GM23338 (cell line): Measurements from ENCODE around the gene GDF7. TPM values are rescaled to one million over a fixed set of nuclear protein-coding genes. Genes with fewer than 3 reads are reported as not detected.

ENCODE experiments used
- ATAC-seq: fragments of 200-7000 bp; cut with Tn5 transposase; 3 replicates; pipeline ENCODE4 v1.9.1; 2020
- DNase-seq: peaks from one replicate; pipeline ENCODE4 v3.0.0-alpha.2; 2015; ENCODE audit warnings: low spot score
- H2AFZ ChIP-seq: fragments of 200-600 bp; sonication (generic); 2 replicates; pipeline ENCODE4 v1.8.0; 2016; ENCODE audit warnings: antibody characterized with exemption, mild to moderate bottlenecking, moderate library complexity
- H3F3A ChIP-seq: fragments of 200-600 bp; sonication (generic); replicated peaks from 2 replicates; pipeline ENCODE4 v1.8.0; 2017; ENCODE audit warnings: antibody characterized with exemption, mixed run types, low read depth
- H3K27ac ChIP-seq: fragments of 200-600 bp; sonication (generic); 2 replicates; pipeline ENCODE4 v1.6.1; 2016; ENCODE audit warnings: low read depth
- H3K27me3 ChIP-seq: fragments of 200-600 bp; sonication (generic); 2 replicates; pipeline ENCODE4 v1.8.0; 2016; ENCODE audit warnings: mild to moderate bottlenecking, mixed run types, moderate library complexity; ENCODE audit not compliant: insufficient read depth
- H3K36me3 ChIP-seq: fragments of 200-600 bp; sonication (generic); 2 replicates; pipeline ENCODE4 v1.8.0; 2016; ENCODE audit warnings: mild to moderate bottlenecking; ENCODE audit not compliant: insufficient read depth
- H3K4me1 ChIP-seq: fragments of 200-600 bp; sonication (generic); 2 replicates; pipeline ENCODE4 v1.8.0; 2016; ENCODE audit warnings: mild to moderate bottlenecking, moderate library complexity; ENCODE audit not compliant: insufficient read depth
- H3K4me2 ChIP-seq: fragments of 200-600 bp; sonication (generic); 2 replicates; pipeline ENCODE4 v1.7.1; 2017; ENCODE audit warnings: mixed run types
- H3K4me3 ChIP-seq: fragments of 200-600 bp; sonication (generic); 2 replicates; pipeline ENCODE4 v1.6.1; 2016; ENCODE audit warnings: mixed run types
- H3K79me2 ChIP-seq: fragments of 200-600 bp; sonication (generic); replicated peaks from 2 replicates; pipeline ENCODE4 v1.8.0; 2017; ENCODE audit warnings: mild to moderate bottlenecking; ENCODE audit not compliant: insufficient read depth
- H3K9me2 ChIP-seq: fragments of 200-600 bp; sonication (generic); 2 replicates; pipeline ENCODE4 v1.8.0; 2017; ENCODE audit not compliant: insufficient read depth
- H4K20me1 ChIP-seq: fragments of 200-600 bp; sonication (generic); replicated peaks from 2 replicates; pipeline ENCODE4 v1.8.0; 2017; ENCODE audit warnings: mild to moderate bottlenecking; ENCODE audit not compliant: insufficient read depth
- H3K27ac Mint-ChIP-seq: 2 replicates; pipeline ENCODE4 v1.8.0; 2020; ENCODE audit warnings: inconsistent platforms, mild to moderate bottlenecking, moderate library complexity, mixed read lengths
- H3K27me3 Mint-ChIP-seq: 3 replicates; pipeline ENCODE4 v1.8.0; 2022; ENCODE audit warnings: low read depth, mild to moderate bottlenecking, moderate library complexity, mixed read lengths, inconsistent platforms; ENCODE audit not compliant: insufficient read depth, poor library complexity
- H3K36me3 Mint-ChIP-seq: 3 replicates; pipeline ENCODE4 v1.8.0; 2021; ENCODE audit warnings: low read depth, mild to moderate bottlenecking, inconsistent platforms, moderate library complexity, mixed read lengths
- H3K4me1 Mint-ChIP-seq: 3 replicates; pipeline ENCODE4 v1.8.0; 2020; ENCODE audit warnings: mild to moderate bottlenecking, inconsistent platforms, mixed read lengths
- H3K4me3 Mint-ChIP-seq: 3 replicates; pipeline ENCODE4 v1.8.0; 2021; ENCODE audit warnings: moderate library complexity, mild to moderate bottlenecking, inconsistent platforms, mixed read lengths
- H3K9me3 Mint-ChIP-seq: 3 replicates; pipeline ENCODE4 v1.8.0; 2020; ENCODE audit warnings: moderate library complexity, mild to moderate bottlenecking, inconsistent platforms, mixed read lengths
- CREB1 ChIP-seq: fragments of 250-450 bp; sonication (Bioruptor Pico); IDR thresholded peaks from 2 replicates; pipeline ENCODE4 v1.5.0; 2020; ENCODE audit warnings: low read depth, mild to moderate bottlenecking, moderate library complexity
- CTCF ChIP-seq, 2 experiments: fragments of 200-600 bp in 1 of 2; sonication (generic) in 1 of 2; conservative IDR thresholded peaks; 2 replicates each; pipeline versions ENCODE4 v1.5.1 to v1.6.1; 2016 to 2017; ENCODE audit warnings: antibody characterized with exemption in 2 of 2, low read depth in 2 of 2, mild to moderate bottlenecking in 2 of 2, moderate library complexity in 1 of 2
- ETS1 ChIP-seq: IDR thresholded peaks from 2 replicates; pipeline ENCODE4 v1.6.1; 2016; ENCODE audit warnings: antibody characterized with exemption
- EZH2 ChIP-seq: fragments of 200-600 bp; sonication (generic); IDR thresholded peaks from one replicate; pipeline ENCODE4 v1.8.0; 2017; ENCODE audit warnings: antibody characterized with exemption, mild to moderate bottlenecking, low read depth; ENCODE audit not compliant: unreplicated experiment
- JUNB ChIP-seq: IDR thresholded peaks from one replicate; pipeline ENCODE4 v1.6.1; 2016; ENCODE audit warnings: antibody characterized with exemption; ENCODE audit not compliant: unreplicated experiment
- NANOG ChIP-seq: IDR thresholded peaks from 2 replicates; pipeline ENCODE4 v1.6.1; 2016; ENCODE audit warnings: antibody characterized with exemption, borderline replicate concordance
- ZNF462 ChIP-seq: fragments of 250-450 bp; sonication (Bioruptor Pico); IDR thresholded peaks from 2 replicates; pipeline ENCODE4 v1.5.0; 2020; ENCODE audit warnings: mild to moderate bottlenecking, moderate library complexity
- polyA plus RNA-seq: library from polyadenylated mRNA; unstranded; fragments of >200 nt; fragmentation: Nextera tagmentation; extraction: Ambion mirVana; gene quantifications from 2 replicates; pipeline ENCODE4 v1.2.1, GENCODE V29; 2016
- total RNA-seq: library from RNA; depleted of rRNA; stranded (reverse); fragments of >200 nt; shearing (Covaris generic); gene quantifications from 2 replicates; pipeline ENCODE4 v1.2.3, GENCODE V29; 2014
- TF ChIP-seq, protein P1 (sequence below): IDR thresholded peaks from one replicate; pipeline ENCODE4 v1.6.1; 2018; ENCODE audit warnings: antibody characterized with exemption; ENCODE audit not compliant: unreplicated experiment

Gene GDF7
- total and polyA plus RNA-seq, 2 experiments from 2014 or later: 0.19 to 0.52 TPM

DNA sequence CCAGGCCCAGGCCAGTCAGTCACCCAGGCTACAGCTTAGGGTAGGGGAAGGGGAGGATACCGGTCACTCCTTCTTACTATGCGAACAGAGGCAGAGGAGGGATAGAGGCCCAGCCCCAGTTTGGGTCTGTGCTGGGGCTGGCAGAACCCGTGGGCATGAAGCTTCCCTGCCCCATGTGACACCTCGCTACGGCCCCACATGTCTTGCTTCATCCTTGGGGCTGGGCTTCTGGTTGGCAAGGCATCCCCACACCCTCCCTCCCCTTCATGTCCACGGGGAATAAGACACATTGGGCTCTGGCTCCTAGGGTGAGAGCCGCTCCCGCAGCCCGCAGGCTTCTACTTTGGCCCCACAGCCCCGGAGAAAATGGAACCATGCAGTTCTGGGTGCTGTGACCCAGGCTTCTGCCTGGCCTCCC, 48.5 kb upstream of the GDF7 start (continued):
- no peak for TF ChIP-seq ZNF462 (CRISPR knock-in tag)
- no peak for TF ChIP-seq EZH2
- TF ChIP-seq ETS1: no peak
- TF ChIP-seq CREB1 (CRISPR knock-in tag): no peak

GRCh38 chr2:20618886-20619521, 47.9 kb upstream of the GDF7 start:
- Mint-ChIP-seq H3K4me1 (peaks cover 15% of the 10 kb centered on the region), H3K9me3 (no peaks in the 10 kb centered on the region), H3K4me3 (no peak overlapping the region), H3K36me3 (no peaks in the 10 kb centered on the region), H3K27me3 (peaks cover 7% of the 10 kb centered on the region), H3K27ac (peak overlapping the region; percentile 41; the same call in 1 of the 2 replicates)
- Histone ChIP-seq H3K36me3 (no peaks in the 10 kb centered on the region), H3K4me1 (0 out of 2 replicates have a peak, but pooled peaks cover 8% of the 10 kb centered on the region), H4K20me1 (no peaks in the 10 kb centered on the region), H3K79me2 (no peaks in the 10 kb centered on the region), H3K4me2 (no peak overlapping the region), H3K27ac (no peak overlapping the region), H3K27me3 (no peaks in the 10 kb centered on the region), H2AFZ (no peak overlapping the region), H3K4me3 (no peak overlapping the region), H3F3A (no peaks in the 10 kb centered on the region), H3K9me2 (no peaks in the 10 kb centered on the region)
- DNase-seq: no peak
- ATAC-seq: no peak
- TF ChIP-seq JUNB (no peak), CTCF (conservative IDR thresholded peaks at IDR 0.05; ENCODE audit: low read depth in 2 of 2) (no peak), NANOG (no peak)
- TF ChIP-seq, protein P1, sequence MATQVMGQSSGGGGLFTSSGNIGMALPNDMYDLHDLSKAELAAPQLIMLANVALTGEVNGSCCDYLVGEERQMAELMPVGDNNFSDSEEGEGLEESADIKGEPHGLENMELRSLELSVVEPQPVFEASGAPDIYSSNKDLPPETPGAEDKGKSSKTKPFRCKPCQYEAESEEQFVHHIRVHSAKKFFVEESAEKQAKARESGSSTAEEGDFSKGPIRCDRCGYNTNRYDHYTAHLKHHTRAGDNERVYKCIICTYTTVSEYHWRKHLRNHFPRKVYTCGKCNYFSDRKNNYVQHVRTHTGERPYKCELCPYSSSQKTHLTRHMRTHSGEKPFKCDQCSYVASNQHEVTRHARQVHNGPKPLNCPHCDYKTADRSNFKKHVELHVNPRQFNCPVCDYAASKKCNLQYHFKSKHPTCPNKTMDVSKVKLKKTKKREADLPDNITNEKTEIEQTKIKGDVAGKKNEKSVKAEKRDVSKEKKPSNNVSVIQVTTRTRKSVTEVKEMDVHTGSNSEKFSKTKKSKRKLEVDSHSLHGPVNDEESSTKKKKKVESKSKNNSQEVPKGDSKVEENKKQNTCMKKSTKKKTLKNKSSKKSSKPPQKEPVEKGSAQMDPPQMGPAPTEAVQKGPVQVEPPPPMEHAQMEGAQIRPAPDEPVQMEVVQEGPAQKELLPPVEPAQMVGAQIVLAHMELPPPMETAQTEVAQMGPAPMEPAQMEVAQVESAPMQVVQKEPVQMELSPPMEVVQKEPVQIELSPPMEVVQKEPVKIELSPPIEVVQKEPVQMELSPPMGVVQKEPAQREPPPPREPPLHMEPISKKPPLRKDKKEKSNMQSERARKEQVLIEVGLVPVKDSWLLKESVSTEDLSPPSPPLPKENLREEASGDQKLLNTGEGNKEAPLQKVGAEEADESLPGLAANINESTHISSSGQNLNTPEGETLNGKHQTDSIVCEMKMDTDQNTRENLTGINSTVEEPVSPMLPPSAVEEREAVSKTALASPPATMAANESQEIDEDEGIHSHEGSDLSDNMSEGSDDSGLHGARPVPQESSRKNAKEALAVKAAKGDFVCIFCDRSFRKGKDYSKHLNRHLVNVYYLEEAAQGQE: no peak
